Measurements from ENCODE around the gene TARS3. TPM values are rescaled to one million over a fixed set of nuclear protein-coding genes. Genes with fewer than 3 reads are reported as not detected.

The TARS3 gene
- total RNA-seq, 1 experiment from 2014 or later: 3.8 TPM

GRCh38 chr15:101652098-101652785, 72.0 kb downstream of the TARS3 start, which contains the start of gene TM2D3:
TM2D3 (minus strand) TSS chr15:101652381; CDS start chr15:101652361, 20 bp downstream.
- peak within 1 kb of the TSS; percentile 81 for H3K27ac Mint-ChIP-seq (ENCODE audit: unreplicated experiment)
- peak within 1 kb of the TSS; percentile 81 for H3K4me3 Mint-ChIP-seq (ENCODE audit: low read depth, unreplicated experiment)
- intact Hi-C loops (cut with micrococcal nuclease; ENCODE audit: unreplicated experiment): loop anchor here (5.0 kb wide), 1 partner anchor 70 kb away; the partner anchor contains the start of gene TARS3
- DNase-seq: peak; percentile 98
- no TSS peak for BruUV-seq (replicated peaks)
- H3K27me3 Mint-ChIP-seq (ENCODE audit: unreplicated experiment): no peaks in the 10 kb centered on the region
- TF ChIP-seq CTCF (IDR thresholded peaks at IDR 0.05; ENCODE audit: unreplicated experiment): peak; percentile 79
- CTCF ChIA-PET: interaction anchor here (1.3 kb wide), 1 partner anchor 363 kb away, joined by 3 read pairs; no protein-coding TSS in a partner anchor
- H3K9me3 Mint-ChIP-seq (ENCODE audit: low read depth, unreplicated experiment): no peaks in the 10 kb centered on the region
- peaks cover 41% of the 10 kb centered on the region for H3K36me3 Mint-ChIP-seq (ENCODE audit: insufficient read depth, unreplicated experiment)
- peaks cover 7% of the 10 kb centered on the region for H3K4me1 Mint-ChIP-seq (ENCODE audit: low read depth, unreplicated experiment)

- no peak for TF ChIP-seq CTCF (IDR thresholded peaks at IDR 0.05; ENCODE audit: unreplicated experiment)
- Mint-ChIP-seq H3K4me1 (ENCODE audit: low read depth, unreplicated experiment) (peaks cover 7% of the 10 kb centered on the region), H3K9me3 (ENCODE audit: low read depth, unreplicated experiment) (no peaks in the 10 kb centered on the region), H3K4me3 (ENCODE audit: low read depth, unreplicated experiment) (peak overlapping the region; percentile 81), H3K27me3 (ENCODE audit: unreplicated experiment) (no peaks in the 10 kb centered on the region), H3K27ac (ENCODE audit: unreplicated experiment) (peak overlapping the region; percentile 81), H3K36me3 (ENCODE audit: insufficient read depth, unreplicated experiment) (peaks cover 43% of the 10 kb centered on the region)
- no peak for DNase-seq
- no TSS peak for BruUV-seq (replicated peaks)
- intact Hi-C loops (cut with micrococcal nuclease; ENCODE audit: unreplicated experiment): loop anchor here (5.0 kb wide), 1 partner anchor 71 kb away; the partner anchor contains the start of gene TARS3
- CTCF ChIA-PET: interaction anchor here (1.3 kb wide), 1 partner anchor 363 kb away, joined by 3 read pairs; no protein-coding TSS in a partner anchor
Observed at GRCh38 chr15:101651554-101652097, 72.6 kb downstream of the TARS3 start.

- no TSS peak for BruUV-seq (replicated peaks)
- Mint-ChIP-seq H3K4me3 (ENCODE audit: low read depth, unreplicated experiment) (no peak overlapping the region), H3K9me3 (ENCODE audit: low read depth, unreplicated experiment) (no peaks in the 10 kb centered on the region), H3K27ac (ENCODE audit: unreplicated experiment) (no peak overlapping the region), H3K4me1 (ENCODE audit: low read depth, unreplicated experiment) (peaks cover 7% of the 10 kb centered on the region), H3K36me3 (ENCODE audit: insufficient read depth, unreplicated experiment) (peaks cover 58% of the 10 kb centered on the region), H3K27me3 (ENCODE audit: unreplicated experiment) (no peaks in the 10 kb centered on the region)
- CTCF ChIA-PET: interaction anchor here (0.6 kb wide), 1 partner anchor 644 kb away, joined by 4 read pairs; no protein-coding TSS in a partner anchor
- no peak for TF ChIP-seq CTCF (IDR thresholded peaks at IDR 0.05; ENCODE audit: unreplicated experiment)
- DNase-seq: no peak
- intact Hi-C loops (cut with micrococcal nuclease; ENCODE audit: unreplicated experiment): loop anchor here (5.0 kb wide), 1 partner anchor 72 kb away; the partner anchor contains the start of gene TARS3
Observed at GRCh38 chr15:101650145-101650544, 74.1 kb downstream of the TARS3 start.

- no peak for DNase-seq
- Mint-ChIP-seq H3K4me3 (ENCODE audit: low read depth, unreplicated experiment) (no peak overlapping the region), H3K27me3 (ENCODE audit: unreplicated experiment) (no peaks in the 10 kb centered on the region), H3K27ac (ENCODE audit: unreplicated experiment) (no peak overlapping the region), H3K36me3 (ENCODE audit: insufficient read depth, unreplicated experiment) (peaks cover 72% of the 10 kb centered on the region), H3K4me1 (ENCODE audit: low read depth, unreplicated experiment) (peaks cover 7% of the 10 kb centered on the region), H3K9me3 (ENCODE audit: low read depth, unreplicated experiment) (no peaks in the 10 kb centered on the region)
- no peak for TF ChIP-seq CTCF (IDR thresholded peaks at IDR 0.05; ENCODE audit: unreplicated experiment)
- no TSS peak for BruUV-seq (replicated peaks)
- CTCF ChIA-PET: no interaction called here
- intact Hi-C loops (cut with micrococcal nuclease; ENCODE audit: unreplicated experiment): no loop called here
Observed at GRCh38 chr15:101648356-101648755, 75.9 kb downstream of the TARS3 start.

Measured in Calu3 (cell line).